ENCODE data around the gene FAXC.

DNA sequence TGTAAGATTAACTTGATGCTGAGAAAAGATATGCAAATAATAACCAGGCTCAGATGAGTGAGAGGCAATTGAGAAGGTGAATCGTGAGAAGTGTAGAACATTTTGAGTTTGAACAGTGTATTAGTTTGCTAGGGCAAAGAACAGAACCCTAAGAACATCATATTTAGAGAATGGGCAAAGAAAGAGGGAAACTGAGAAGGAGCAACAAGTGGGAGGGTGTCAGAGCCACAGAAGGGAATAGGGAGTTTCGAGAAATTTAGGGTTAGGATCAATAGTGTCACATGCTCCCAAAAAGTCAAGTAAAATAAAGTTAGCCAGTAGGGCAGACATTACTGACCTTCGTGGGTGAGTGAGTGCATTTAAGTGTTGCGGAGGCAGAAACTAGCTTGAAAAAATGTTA is 5.5 kb upstream of the FAXC start:
- TF ChIP-seq, protein P1, sequence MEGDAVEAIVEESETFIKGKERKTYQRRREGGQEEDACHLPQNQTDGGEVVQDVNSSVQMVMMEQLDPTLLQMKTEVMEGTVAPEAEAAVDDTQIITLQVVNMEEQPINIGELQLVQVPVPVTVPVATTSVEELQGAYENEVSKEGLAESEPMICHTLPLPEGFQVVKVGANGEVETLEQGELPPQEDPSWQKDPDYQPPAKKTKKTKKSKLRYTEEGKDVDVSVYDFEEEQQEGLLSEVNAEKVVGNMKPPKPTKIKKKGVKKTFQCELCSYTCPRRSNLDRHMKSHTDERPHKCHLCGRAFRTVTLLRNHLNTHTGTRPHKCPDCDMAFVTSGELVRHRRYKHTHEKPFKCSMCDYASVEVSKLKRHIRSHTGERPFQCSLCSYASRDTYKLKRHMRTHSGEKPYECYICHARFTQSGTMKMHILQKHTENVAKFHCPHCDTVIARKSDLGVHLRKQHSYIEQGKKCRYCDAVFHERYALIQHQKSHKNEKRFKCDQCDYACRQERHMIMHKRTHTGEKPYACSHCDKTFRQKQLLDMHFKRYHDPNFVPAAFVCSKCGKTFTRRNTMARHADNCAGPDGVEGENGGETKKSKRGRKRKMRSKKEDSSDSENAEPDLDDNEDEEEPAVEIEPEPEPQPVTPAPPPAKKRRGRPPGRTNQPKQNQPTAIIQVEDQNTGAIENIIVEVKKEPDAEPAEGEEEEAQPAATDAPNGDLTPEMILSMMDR (IDR thresholded peaks at IDR 0.05): no peak
- no peak for TF ChIP-seq POLR2A (IDR thresholded peaks at IDR 0.05)
